Ovary (tissue), 3 donors: ENCODE results near the gene RPTOR.

Source experiments
- CTCF ChIP-seq, 3 donors: fragments of 450-650 bp in 2 of 3; fragments of 200-600 bp in 1 of 3; IDR thresholded peaks; one replicate each; pipeline versions ENCODE4 v1.5.1 to v1.8.0; 2016 to 2022; ENCODE audit warnings: antibody characterized with exemption in 3 of 3, mild to moderate bottlenecking in 1 of 3
- EP300 ChIP-seq: sonication (generic); formaldehyde crosslinking; IDR thresholded peaks from one replicate; pipeline ENCODE4 v1.6.1; 2017; ENCODE audit warnings: antibody characterized with exemption
- POLR2A ChIP-seq: fragments of 450-650 bp; IDR thresholded peaks from one replicate; pipeline ENCODE4 v1.6.1; 2017; ENCODE audit warnings: antibody characterized with exemption, mild to moderate bottlenecking, moderate library complexity
- donor health status: DM: no; HTN: no; CAD: no.

- peak in 1 of 3 donors; percentile 23 for TF ChIP-seq CTCF (IDR thresholded peaks at IDR 0.05)
- no peak for TF ChIP-seq EP300
- no peak for TF ChIP-seq POLR2A
Measured at GRCh38 chr17:80941743-80942422, 397.2 kb downstream of the RPTOR start.
